ENCODE data around the gene ARTN. TPM values are rescaled to one million over a fixed set of nuclear protein-coding genes. Genes with fewer than 3 reads are reported as not detected.
A peak's percentile ranks its signal among the peaks of the same experiment; 100 is the strongest.

ARTN gene
- total RNA-seq, 1 donor from 2014 or later: not detected

DNA sequence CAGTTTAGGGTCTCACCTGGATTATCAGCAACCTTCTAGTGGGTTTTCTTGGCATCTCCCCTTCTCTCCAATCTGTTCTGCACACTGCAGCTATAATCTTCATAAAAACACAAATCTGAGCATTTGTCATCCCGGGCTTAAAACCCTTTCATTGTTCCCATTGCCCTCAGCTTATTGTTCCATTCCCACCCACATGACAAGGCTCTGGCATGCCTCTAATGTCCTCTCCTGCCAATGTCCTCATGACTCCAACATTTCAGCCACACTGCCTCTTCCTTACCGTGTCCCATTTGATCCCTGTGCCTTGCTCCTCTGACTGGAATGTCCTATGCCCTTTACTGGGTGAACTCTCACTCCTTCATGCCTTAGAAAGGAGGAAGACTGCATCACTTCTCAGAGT lies 28.7 kb downstream of the ARTN start:
- DNase-seq (ENCODE audit: low spot score in 2 of 2): no peak
- Histone ChIP-seq H3K4me1 (no peaks in the 10 kb centered on the region), H3K4me3 (no peak overlapping the region), H3K9me3 (no peaks in the 10 kb centered on the region), H3K36me3 (peaks cover 56 to 69% of the 10 kb centered on the region in 2 donors), H3K27ac (no peak overlapping the region), H3K27me3 (no peaks in the 10 kb centered on the region)
- TF ChIP-seq, protein P1, sequence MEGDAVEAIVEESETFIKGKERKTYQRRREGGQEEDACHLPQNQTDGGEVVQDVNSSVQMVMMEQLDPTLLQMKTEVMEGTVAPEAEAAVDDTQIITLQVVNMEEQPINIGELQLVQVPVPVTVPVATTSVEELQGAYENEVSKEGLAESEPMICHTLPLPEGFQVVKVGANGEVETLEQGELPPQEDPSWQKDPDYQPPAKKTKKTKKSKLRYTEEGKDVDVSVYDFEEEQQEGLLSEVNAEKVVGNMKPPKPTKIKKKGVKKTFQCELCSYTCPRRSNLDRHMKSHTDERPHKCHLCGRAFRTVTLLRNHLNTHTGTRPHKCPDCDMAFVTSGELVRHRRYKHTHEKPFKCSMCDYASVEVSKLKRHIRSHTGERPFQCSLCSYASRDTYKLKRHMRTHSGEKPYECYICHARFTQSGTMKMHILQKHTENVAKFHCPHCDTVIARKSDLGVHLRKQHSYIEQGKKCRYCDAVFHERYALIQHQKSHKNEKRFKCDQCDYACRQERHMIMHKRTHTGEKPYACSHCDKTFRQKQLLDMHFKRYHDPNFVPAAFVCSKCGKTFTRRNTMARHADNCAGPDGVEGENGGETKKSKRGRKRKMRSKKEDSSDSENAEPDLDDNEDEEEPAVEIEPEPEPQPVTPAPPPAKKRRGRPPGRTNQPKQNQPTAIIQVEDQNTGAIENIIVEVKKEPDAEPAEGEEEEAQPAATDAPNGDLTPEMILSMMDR (IDR thresholded peaks at IDR 0.05): no peak
- intact Hi-C loops (cut with DNase I): no loop called here

DNA sequence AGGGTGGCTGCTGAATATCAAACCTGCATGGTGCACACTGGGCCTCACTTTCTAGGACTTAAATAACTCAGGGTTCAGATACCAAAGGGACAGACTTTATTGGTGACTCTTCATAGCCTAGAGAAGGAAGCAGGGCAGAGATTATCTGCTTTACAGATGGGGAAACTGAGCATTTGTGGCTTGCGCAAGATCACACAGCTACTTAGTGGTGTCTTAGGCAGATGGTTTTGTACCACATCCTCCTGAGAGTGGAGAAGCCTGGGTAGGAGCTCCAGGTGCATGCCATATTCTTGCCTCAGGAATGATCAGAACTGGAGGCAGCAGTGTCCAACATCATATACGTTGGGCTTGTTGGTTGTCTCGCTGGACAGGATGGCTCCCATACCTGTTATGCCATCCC lies 29.4 kb downstream of the ARTN start:
- Histone ChIP-seq H3K27me3 (no peaks in the 10 kb centered on the region), H3K4me3 (no peak overlapping the region), H3K36me3 (peaks cover 49 to 62% of the 10 kb centered on the region in 2 donors), H3K4me1 (no peaks in the 10 kb centered on the region), H3K27ac (no peak overlapping the region), H3K9me3 (no peaks in the 10 kb centered on the region)
- intact Hi-C loops (cut with DNase I): no loop called here
- DNase-seq (ENCODE audit: low spot score in 2 of 2): no peak
- TF ChIP-seq, protein P1 (IDR thresholded peaks at IDR 0.05): no peak

DNA sequence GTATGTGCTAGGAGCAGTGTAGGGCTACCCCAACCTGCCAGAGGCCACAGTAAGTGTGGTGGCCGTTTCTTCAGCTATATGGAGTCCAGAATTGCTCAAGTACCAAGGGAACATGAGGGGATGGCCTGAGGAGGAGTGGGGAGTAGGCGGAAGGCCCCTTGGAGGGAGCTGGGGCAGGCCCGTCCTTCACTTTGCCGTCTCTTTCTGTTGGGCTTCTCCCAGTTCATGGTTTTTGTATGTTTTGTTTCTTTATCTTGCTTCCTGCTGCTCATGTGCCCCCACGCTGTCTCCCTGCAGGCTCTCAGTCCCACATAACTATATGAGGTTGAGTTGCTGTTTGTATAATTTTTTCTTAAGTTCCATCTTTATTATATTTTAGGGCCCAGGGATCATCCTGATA lies 30.3 kb downstream of the ARTN start:
- TF ChIP-seq, protein P1 (IDR thresholded peaks at IDR 0.05): no peak
- no peak overlapping the region for H3K27ac ChIP-seq
- no peaks in the 10 kb centered on the region for H3K9me3 ChIP-seq
- peaks cover 40 to 53% of the 10 kb centered on the region in 2 donors for H3K36me3 ChIP-seq
- intact Hi-C loops (cut with DNase I): no loop called here
- H3K4me1 ChIP-seq: no peaks in the 10 kb centered on the region
- H3K4me3 ChIP-seq: no peak overlapping the region
- no peaks in the 10 kb centered on the region for H3K27me3 ChIP-seq
- DNase-seq (ENCODE audit: low spot score in 2 of 2): no peak

DNA sequence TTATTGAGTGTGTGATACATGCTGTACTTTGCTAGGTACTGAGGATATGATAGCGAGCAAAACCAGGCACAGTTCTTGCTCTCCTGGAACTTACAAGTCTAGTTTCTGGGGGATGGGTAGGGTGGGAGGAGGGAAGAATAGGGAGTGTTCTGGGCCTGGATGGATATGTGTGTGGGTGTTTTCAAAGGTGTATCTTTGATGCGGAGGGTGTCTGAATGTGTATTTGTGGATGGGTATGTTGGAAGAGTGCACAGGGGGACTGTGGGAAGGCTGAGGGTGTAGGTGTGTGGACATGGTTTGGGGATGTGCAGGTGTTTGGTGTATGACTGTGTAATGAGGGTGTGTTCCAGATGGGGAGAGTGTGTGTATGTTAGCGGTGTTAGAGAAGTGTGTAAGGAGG lies 31.7 kb downstream of the ARTN start:
- intact Hi-C loops (cut with DNase I): no loop called here
- TF ChIP-seq, protein P1 (IDR thresholded peaks at IDR 0.05): no peak
- Histone ChIP-seq H3K9me3 (no peaks in the 10 kb centered on the region), H3K4me1 (peaks cover under 1 to 2% of the 10 kb centered on the region in 2 donors), H3K27ac (no peak overlapping the region), H3K27me3 (no peaks in the 10 kb centered on the region), H3K4me3 (no peak overlapping the region), H3K36me3 (peaks cover 37 to 39% of the 10 kb centered on the region in 2 donors)
- no peak for DNase-seq (ENCODE audit: low spot score in 2 of 2)

DNA sequence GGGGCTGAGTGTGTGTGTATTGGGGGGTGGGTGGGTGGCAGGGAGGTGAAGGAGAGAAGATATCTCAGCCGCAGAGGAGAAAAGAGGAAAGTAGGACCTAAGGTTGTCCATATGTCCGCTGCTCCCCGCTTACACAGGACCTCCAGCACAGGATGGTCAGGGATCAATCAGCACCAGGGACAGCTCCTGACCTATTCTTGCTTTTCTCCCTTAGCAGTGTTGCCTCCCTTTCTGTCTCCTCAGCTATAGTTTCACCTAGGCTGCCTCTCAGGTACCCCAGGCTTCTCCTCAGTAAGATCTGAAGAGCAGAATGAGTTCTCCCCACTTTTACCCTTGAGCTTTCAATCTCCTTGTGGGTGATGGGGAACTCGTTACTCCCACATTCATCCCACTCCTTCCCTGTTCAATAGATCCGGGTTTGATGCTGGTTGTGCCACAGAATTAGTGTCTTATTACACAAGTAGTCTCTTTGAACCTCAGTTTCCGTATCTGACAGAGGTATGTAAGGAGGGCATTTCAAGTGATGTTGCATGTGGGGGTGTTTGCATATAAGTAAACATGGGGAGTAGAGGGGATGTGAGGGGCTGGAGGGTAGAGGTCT lies 34.8 kb downstream of the ARTN start:
- H3K4me3 ChIP-seq: no peak overlapping the region
- H3K27me3 ChIP-seq: no peaks in the 10 kb centered on the region
- peaks cover 19 to 20% of the 10 kb centered on the region in 2 donors for H3K36me3 ChIP-seq
- no peak overlapping the region for H3K27ac ChIP-seq
- TF ChIP-seq, protein P1 (IDR thresholded peaks at IDR 0.05): no peak
- peaks cover 6 to 8% of the 10 kb centered on the region in 2 donors for H3K4me1 ChIP-seq
- intact Hi-C loops (cut with DNase I): no loop called here
- DNase-seq (ENCODE audit: low spot score in 2 of 2): no peak
- H3K9me3 ChIP-seq: no peaks in the 10 kb centered on the region

DNA sequence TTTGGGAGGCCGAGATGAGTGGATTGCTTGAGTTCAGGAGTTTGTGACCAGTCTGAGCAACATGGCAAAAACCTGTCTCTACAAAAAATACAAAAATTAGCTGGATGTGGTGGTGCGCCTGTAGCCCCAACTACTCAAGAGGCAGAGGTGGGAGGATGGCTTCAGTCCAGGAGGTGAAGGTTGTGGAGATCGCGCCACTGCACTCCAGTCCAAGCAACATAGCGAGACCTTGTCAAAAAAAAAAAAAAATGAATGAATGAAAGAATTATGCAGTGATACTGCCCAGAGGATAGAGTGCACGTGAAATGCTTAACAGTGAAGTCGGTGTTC lies 35.8 kb downstream of the ARTN start:
- TF ChIP-seq, protein P1 (IDR thresholded peaks at IDR 0.05): no peak
- intact Hi-C loops (cut with DNase I): loop anchor here (1.0 kb wide), 2 partner anchors 22 to 23 kb away; partner anchors contain the start of genes CCDC24 and IPO13
- DNase-seq (ENCODE audit: low spot score in 2 of 2): no peak
- Histone ChIP-seq H3K9me3 (no peaks in the 10 kb centered on the region), H3K4me1 (peaks cover 6 to 8% of the 10 kb centered on the region in 2 donors), H3K27me3 (no peaks in the 10 kb centered on the region), H3K36me3 (peaks cover 13 to 15% of the 10 kb centered on the region in 2 donors), H3K4me3 (peak overlapping the region in 1 of 2 donors; percentile 83), H3K27ac (no peak overlapping the region)

All from ascending aorta (tissue), 2 donors.